H9 (cell line): Measurements from ENCODE around the gene GM2A. TPM values are rescaled to one million over a fixed set of nuclear protein-coding genes. Genes with fewer than 3 reads are reported as not detected.

ENCODE experiments used
- DNase-seq: peaks from one replicate; pipeline ENCODE4 v3.0.0-alpha.2; 2017
- H2AFZ ChIP-seq: one replicate; pipeline ENCODE4 v1.6.1; 2013; ENCODE audit warnings: mild to moderate bottlenecking, low read length, control low read depth, moderate library complexity
- H2AK5ac ChIP-seq: 2 replicates; pipeline ENCODE4 v1.6.1; 2013; ENCODE audit warnings: low read length, control low read depth, mixed read lengths; ENCODE audit not compliant: insufficient read length
- H2BK120ac ChIP-seq: one replicate; pipeline ENCODE4 v1.6.1; 2013; ENCODE audit warnings: low read depth, mild to moderate bottlenecking, low read length, control low read depth, inconsistent platforms; ENCODE audit not compliant: poor library complexity, severe bottlenecking
- H2BK12ac ChIP-seq: 2 replicates; pipeline ENCODE4 v1.6.1; 2013; ENCODE audit warnings: low read length, control low read depth, mixed read lengths, low read depth; ENCODE audit not compliant: insufficient read length
- H2BK15ac ChIP-seq: 2 replicates; pipeline ENCODE4 v1.6.1; 2013; ENCODE audit warnings: low read depth, low read length, control low read depth
- H2BK20ac ChIP-seq: one replicate; pipeline ENCODE4 v1.6.1; 2013; ENCODE audit warnings: low read depth, mild to moderate bottlenecking, low read length, control low read depth, inconsistent platforms; ENCODE audit not compliant: poor library complexity, severe bottlenecking
- H2BK5ac ChIP-seq: 2 replicates; pipeline ENCODE4 v1.6.1; 2013; ENCODE audit warnings: low read length, control low read depth, mixed read lengths; ENCODE audit not compliant: insufficient read length
- H3K14ac ChIP-seq: 2 replicates; pipeline ENCODE4 v1.6.1; 2013; ENCODE audit warnings: low read length, control low read depth; ENCODE audit not compliant: insufficient read depth
- H3K18ac ChIP-seq: 2 replicates; pipeline ENCODE4 v1.6.1; 2013; ENCODE audit warnings: low read depth, mild to moderate bottlenecking, mixed read lengths, low read length, control low read depth; ENCODE audit not compliant: insufficient read length
- H3K23ac ChIP-seq: 2 replicates; pipeline ENCODE4 v1.6.1; 2013; ENCODE audit warnings: low read length, control low read depth, mixed read lengths, low read depth; ENCODE audit not compliant: insufficient read length
- H3K23me2 ChIP-seq: 2 replicates; pipeline ENCODE4 v1.6.1; 2013; ENCODE audit warnings: low read depth, mild to moderate bottlenecking, mixed read lengths, low read length, control low read depth; ENCODE audit not compliant: insufficient read length, poor library complexity, severe bottlenecking
- H3K27ac ChIP-seq: 2 replicates; pipeline ENCODE4 v1.5.1; 2013; ENCODE audit warnings: low read length, control low read depth, mixed read lengths, low read depth; ENCODE audit not compliant: insufficient read length
- H3K27me3 ChIP-seq: 2 replicates; pipeline ENCODE4 v1.6.1; 2013; ENCODE audit warnings: low read length, control low read depth, inconsistent platforms; ENCODE audit not compliant: insufficient read depth
- H3K4ac ChIP-seq: 2 replicates; pipeline ENCODE4 v1.6.1; 2013; ENCODE audit warnings: low read depth, mild to moderate bottlenecking, control low read depth, inconsistent platforms, low read length, moderate library complexity
- H3K4me1 ChIP-seq: 2 replicates; pipeline ENCODE4 v1.6.1; 2013; ENCODE audit warnings: low read length, control low read depth, inconsistent platforms; ENCODE audit not compliant: insufficient read depth
- H3K4me2 ChIP-seq: 2 replicates; pipeline ENCODE4 v1.6.1; 2013; ENCODE audit warnings: low read length, control low read depth, mixed read lengths; ENCODE audit not compliant: insufficient read length, insufficient read depth
- H3K56ac ChIP-seq: 2 replicates; pipeline ENCODE4 v1.6.1; 2013; ENCODE audit warnings: low read depth, mild to moderate bottlenecking, mixed read lengths, low read length, control low read depth; ENCODE audit not compliant: insufficient read length
- H3K79me1 ChIP-seq: 2 replicates; pipeline ENCODE4 v1.6.1; 2013; ENCODE audit warnings: low read depth, mild to moderate bottlenecking, moderate library complexity, low read length, control low read depth, inconsistent platforms; ENCODE audit not compliant: insufficient read depth, poor library complexity, severe bottlenecking
- H3K79me2 ChIP-seq: 2 replicates; pipeline ENCODE4 v1.6.1; 2013; ENCODE audit warnings: low read length, control low read depth, inconsistent platforms; ENCODE audit not compliant: insufficient read depth
- H3K9ac ChIP-seq: 2 replicates; pipeline ENCODE4 v1.6.1; 2013; ENCODE audit warnings: low read length, control low read depth, mixed read lengths; ENCODE audit not compliant: insufficient read length; ENCODE audit errors: extremely low read depth
- H3K9me3 ChIP-seq: one replicate; pipeline ENCODE4 v1.6.1; 2013; ENCODE audit warnings: low read depth, low read length, inconsistent platforms; ENCODE audit not compliant: control insufficient read depth
- H3T11ph ChIP-seq: one replicate; pipeline ENCODE4 v1.6.1; 2013; ENCODE audit warnings: mild to moderate bottlenecking, low read length, control low read depth, inconsistent platforms
- H4K20me1 ChIP-seq: one replicate; pipeline ENCODE4 v1.6.1; 2013; ENCODE audit not compliant: control insufficient read depth, insufficient read length, insufficient read depth
- H4K5ac ChIP-seq: 2 replicates; pipeline ENCODE4 v1.6.1; 2013; ENCODE audit warnings: low read depth, mild to moderate bottlenecking, mixed read lengths, low read length, control low read depth; ENCODE audit not compliant: insufficient read length
- H4K8ac ChIP-seq: replicated peaks from 2 replicates; pipeline ENCODE4 v1.6.1; 2013; ENCODE audit warnings: low read length, control low read depth, mixed read lengths, low read depth; ENCODE audit not compliant: insufficient read length
- H4K91ac ChIP-seq: 2 replicates; pipeline ENCODE4 v1.6.1; 2013; ENCODE audit warnings: low read depth, mild to moderate bottlenecking, moderate library complexity, mixed read lengths, low read length, control low read depth; ENCODE audit not compliant: insufficient read length
- H3K27ac Mint-ChIP-seq, 3 experiments: 2 replicates in 2 of 3; 3 replicates in 1 of 3; pipeline ENCODE4 v1.8.0; 2020 to 2021; ENCODE audit warnings: mixed read lengths in 3 of 3, mild to moderate bottlenecking in 1 of 3, moderate library complexity in 1 of 3
- H3K27me3 Mint-ChIP-seq: 2 replicates; pipeline ENCODE4 v1.8.0; 2021; ENCODE audit warnings: low read depth, mild to moderate bottlenecking, moderate library complexity, mixed read lengths
- H3K36me3 Mint-ChIP-seq, 3 experiments: 2 replicates in 2 of 3; 3 replicates in 1 of 3; pipeline ENCODE4 v1.8.0; 2020 to 2021; ENCODE audit warnings: low read depth in 3 of 3, mixed read lengths in 3 of 3; ENCODE audit not compliant: insufficient read depth in 1 of 3
- H3K4me1 Mint-ChIP-seq, 2 experiments: 2 replicates each; pipeline ENCODE4 v1.8.0; 2020; ENCODE audit warnings: mixed read lengths in 2 of 2
- H3K4me3 Mint-ChIP-seq, 2 experiments: 2 replicates in 1 of 2; 3 replicates in 1 of 2; pipeline ENCODE4 v1.8.0; 2020 to 2021; ENCODE audit warnings: mild to moderate bottlenecking in 2 of 2, mixed read lengths in 2 of 2, moderate library complexity in 1 of 2
- H3K9me3 Mint-ChIP-seq, 2 experiments: 2 replicates in 1 of 2; 3 replicates in 1 of 2; pipeline ENCODE4 v1.8.0; 2020; ENCODE audit warnings: mild to moderate bottlenecking in 2 of 2, mixed read lengths in 2 of 2, moderate library complexity in 1 of 2
- WGBS: extraction: QIAGEN DNeasy Blood & Tissue Kit; methylation state at CpG from one replicate; pipeline ENCODE4 v1.1.7; 2013; ENCODE audit warnings: missing lambda C conversion rate, low lambda C conversion rate, mixed read lengths; ENCODE audit not compliant: insufficient read length; ENCODE audit errors: extremely low coverage; 5-methylcytosine and 5-hydroxymethylcytosine counted together
- total RNA-seq: library from RNA; stranded (reverse); gene quantifications from 2 replicates; pipeline ENCODE4 v1.2.1, GENCODE V29; 2021
- TF ChIP-seq, protein P1 (sequence below): fragments of 200-600 bp; sonication (generic); conservative IDR thresholded peaks from 3 replicates; pipeline ENCODE4 v1.8.0; 2021; ENCODE audit warnings: antibody characterized with exemption, mild to moderate bottlenecking

Gene GM2A
- total RNA-seq, 1 experiment from 2014 or later: 27.8 TPM

- TF ChIP-seq, protein P1, sequence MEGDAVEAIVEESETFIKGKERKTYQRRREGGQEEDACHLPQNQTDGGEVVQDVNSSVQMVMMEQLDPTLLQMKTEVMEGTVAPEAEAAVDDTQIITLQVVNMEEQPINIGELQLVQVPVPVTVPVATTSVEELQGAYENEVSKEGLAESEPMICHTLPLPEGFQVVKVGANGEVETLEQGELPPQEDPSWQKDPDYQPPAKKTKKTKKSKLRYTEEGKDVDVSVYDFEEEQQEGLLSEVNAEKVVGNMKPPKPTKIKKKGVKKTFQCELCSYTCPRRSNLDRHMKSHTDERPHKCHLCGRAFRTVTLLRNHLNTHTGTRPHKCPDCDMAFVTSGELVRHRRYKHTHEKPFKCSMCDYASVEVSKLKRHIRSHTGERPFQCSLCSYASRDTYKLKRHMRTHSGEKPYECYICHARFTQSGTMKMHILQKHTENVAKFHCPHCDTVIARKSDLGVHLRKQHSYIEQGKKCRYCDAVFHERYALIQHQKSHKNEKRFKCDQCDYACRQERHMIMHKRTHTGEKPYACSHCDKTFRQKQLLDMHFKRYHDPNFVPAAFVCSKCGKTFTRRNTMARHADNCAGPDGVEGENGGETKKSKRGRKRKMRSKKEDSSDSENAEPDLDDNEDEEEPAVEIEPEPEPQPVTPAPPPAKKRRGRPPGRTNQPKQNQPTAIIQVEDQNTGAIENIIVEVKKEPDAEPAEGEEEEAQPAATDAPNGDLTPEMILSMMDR: no peak
- Histone ChIP-seq H3K27ac (no peak overlapping the region), H2BK5ac (no peak overlapping the region), H2AFZ (no peak overlapping the region), H3K56ac (no peak overlapping the region), H3K14ac (no peak overlapping the region), H3K79me2 (no peaks in the 10 kb centered on the region), H4K20me1 (no peaks in the 10 kb centered on the region), H3K4ac (no peak overlapping the region), H3K4me1 (no peaks in the 10 kb centered on the region), H2BK20ac (no peak overlapping the region), H3K9ac (no peak overlapping the region), H2BK12ac (no peak overlapping the region), H3K23ac (no peak overlapping the region), H4K8ac (no peak overlapping the region), H3K23me2 (peaks cover 3% of the 10 kb centered on the region), H4K91ac (no peak overlapping the region), H2BK120ac (no peak overlapping the region), H2AK5ac (no peak overlapping the region), H4K5ac (no peak overlapping the region), H3K79me1 (no peaks in the 10 kb centered on the region), H3K4me2 (no peak overlapping the region), H3K9me3 (no peaks in the 10 kb centered on the region), H3K18ac (no peak overlapping the region), H2BK15ac (no peak overlapping the region), H3K27me3 (no peaks in the 10 kb centered on the region), H3T11ph (no peak overlapping the region)
- no peaks in the 10 kb centered on the region for H3K9me3 Mint-ChIP-seq
- no peak overlapping the region for H3K4me3 Mint-ChIP-seq
- peaks cover 0 to 2% (median 0%) of the 10 kb centered on the region in 3 experiments; a peak in 1 of 7 replicates for H3K36me3 Mint-ChIP-seq
- DNase-seq: no peak
- WGBS: no CpG with 5 or more reads among the region's 5 CpGs
- H3K27me3 Mint-ChIP-seq: peaks cover 17% of the 10 kb centered on the region
- peak overlapping the region in 1 of 3 experiments; percentile 5; a peak in 2 of 7 replicates for H3K27ac Mint-ChIP-seq
- H3K4me1 Mint-ChIP-seq: peaks cover 17 to 22% of the 10 kb centered on the region in 2 experiments
Measured at GRCh38 chr5:151225475-151225874, 27.5 kb upstream of the GM2A start.
